Pancreas (tissue), 10 donors: ENCODE data around the gene HTR3A. TPM values are rescaled to one million over a fixed set of nuclear protein-coding genes. Genes with fewer than 3 reads are reported as not detected.
"Not testable (repeated sequence)": the region's sequence is repeated elsewhere in the genome, so short reads cannot be mapped to it uniquely, and the experiment has no call there.

ENCODE experiments used
- ATAC-seq, 4 donors: fragments of 200-7000 bp; cut with Tn5 transposase; one replicate each; pipeline versions ENCODE4 v1.8.0 to v1.9.1; 2020; ENCODE audit warnings: mild to moderate bottlenecking in 4 of 4, moderate library complexity in 4 of 4
- DNase-seq, 6 donors: peaks; one replicate each; pipeline ENCODE4 v3.0.0-alpha.2; 2020
- FAIRE-seq: peaks from 2 replicates; lab custom pipeline; 2012; peaks lifted over from hg19 to GRCh38; lab: Jason Lieb, UNC
- H3K27ac ChIP-seq, 4 donors: fragments of 200-600 bp; sonication (generic); 1 replicate in 3 of 4; 2 replicates in 1 of 4; pipeline versions ENCODE4 v1.5.0 to v1.8.0; 2020
- H3K27me3 ChIP-seq, 4 donors: fragments of 200-600 bp; one replicate each; pipeline ENCODE4 v1.8.0; 2021
- H3K36me3 ChIP-seq, 3 donors: fragments of 200-600 bp; sonication (generic) in 1 of 3; one replicate each; pipeline versions ENCODE4 v1.5.0 to v1.8.0; 2020 to 2021
- H3K4me1 ChIP-seq, 3 donors: fragments of 200-600 bp; one replicate each; pipeline ENCODE4 v1.8.0; 2021
- H3K4me3 ChIP-seq, 4 donors: fragments of 200-600 bp; sonication (generic) in 2 of 4; one replicate each; pipeline versions ENCODE4 v1.5.0 to v1.8.0; 2020 to 2021
- H3K9me3 ChIP-seq, 4 donors: fragments of 200-600 bp; one replicate each; pipeline ENCODE4 v1.8.0; 2021
- WGBS, 2 donors: extraction: QIAGEN DNeasy Blood & Tissue Kit; methylation state at CpG; one replicate each; pipeline ENCODE4 v1.1.7; 2013; 5-methylcytosine and 5-hydroxymethylcytosine counted together
- intact Hi-C, 3 donors: fragments of 100-400 bp; cut with DNase I; formaldehyde crosslinking; loops; one replicate each; pipeline versions ENCODE4 v1.11.1 to v1.14.2; 2022
- polyA plus RNA-seq, 2 donors: library from polyadenylated mRNA; stranded (reverse); fragments of 200-250 nt; gene quantifications; one replicate each; pipeline ENCODE4 v1.2.3, GENCODE V29; 2013
- total RNA-seq, 6 donors: library from RNA; stranded (reverse); fragmentation: NEBNext Ultra II Directional in 4 of 6; extraction: Animal tissue kit (Norgen Biotek cat#: 25700) in 4 of 6; gene quantifications; one replicate each; pipeline versions ENCODE4 v1.2.1 to v1.2.4, GENCODE V29; 2021 to 2023
- TF ChIP-seq, protein P1 (sequence below), 4 donors: fragments of 200-600 bp; sonication (generic) in 3 of 4; IDR thresholded peaks; one replicate each; pipeline versions ENCODE4 v1.5.0 to v1.8.0; 2021; ENCODE audit warnings: antibody characterized with exemption in 4 of 4
- donor health status: healthy with polysubstance abuse.
- donor health status: DM: no; HTN: no; CAD: no; lungs with moderate emphysema.
- donor health status: DM: no; HTN: no; CAD: no.
- donor health status: control.
- donor health status: control.
- donor health status: Bipolar disorder and iron deficiency.
- donor health status: DM: yes; HTN: yes; CAD: no.
- donor health status: DM: no; HTN: no; CAD: no.
- donor health status: DM: no; HTN: no; CAD: no.
- donor health status: DM: yes; HTN: yes; CAD: no.

HTR3A gene
- total and polyA plus RNA-seq, 8 donors: 0.16 to 4.9 (median 0.70) TPM

DNA sequence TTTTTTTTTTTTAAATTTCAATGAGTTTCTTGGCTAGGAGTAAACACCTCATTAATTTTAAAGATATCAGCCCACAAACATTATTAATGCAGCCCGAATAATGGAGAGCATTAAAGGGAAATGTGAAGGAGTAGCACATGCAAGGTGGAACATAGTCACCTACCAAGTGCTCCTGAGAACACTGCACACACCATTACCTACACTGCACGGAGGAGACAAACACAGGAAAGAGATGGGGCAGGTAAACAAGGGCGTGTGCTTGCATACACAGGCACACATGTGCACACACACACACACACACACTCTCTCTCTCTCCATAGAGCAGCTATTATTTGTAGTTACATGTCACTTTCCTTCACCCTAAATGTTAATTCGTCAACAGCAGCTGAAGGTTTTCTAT is 40.1 kb upstream of the HTR3A start:
- intact Hi-C loops: no loop called here
- TF ChIP-seq, protein P1, sequence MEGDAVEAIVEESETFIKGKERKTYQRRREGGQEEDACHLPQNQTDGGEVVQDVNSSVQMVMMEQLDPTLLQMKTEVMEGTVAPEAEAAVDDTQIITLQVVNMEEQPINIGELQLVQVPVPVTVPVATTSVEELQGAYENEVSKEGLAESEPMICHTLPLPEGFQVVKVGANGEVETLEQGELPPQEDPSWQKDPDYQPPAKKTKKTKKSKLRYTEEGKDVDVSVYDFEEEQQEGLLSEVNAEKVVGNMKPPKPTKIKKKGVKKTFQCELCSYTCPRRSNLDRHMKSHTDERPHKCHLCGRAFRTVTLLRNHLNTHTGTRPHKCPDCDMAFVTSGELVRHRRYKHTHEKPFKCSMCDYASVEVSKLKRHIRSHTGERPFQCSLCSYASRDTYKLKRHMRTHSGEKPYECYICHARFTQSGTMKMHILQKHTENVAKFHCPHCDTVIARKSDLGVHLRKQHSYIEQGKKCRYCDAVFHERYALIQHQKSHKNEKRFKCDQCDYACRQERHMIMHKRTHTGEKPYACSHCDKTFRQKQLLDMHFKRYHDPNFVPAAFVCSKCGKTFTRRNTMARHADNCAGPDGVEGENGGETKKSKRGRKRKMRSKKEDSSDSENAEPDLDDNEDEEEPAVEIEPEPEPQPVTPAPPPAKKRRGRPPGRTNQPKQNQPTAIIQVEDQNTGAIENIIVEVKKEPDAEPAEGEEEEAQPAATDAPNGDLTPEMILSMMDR (IDR thresholded peaks at IDR 0.05): no peak
- Histone ChIP-seq H3K27ac (no peak overlapping the region), H3K4me1 (no peaks in the 10 kb centered on the region), H3K36me3 (no peaks in the 10 kb centered on the region), H3K4me3 (no peak overlapping the region), H3K9me3 (no peaks in the 10 kb centered on the region), H3K27me3 (no peaks in the 10 kb centered on the region)
- no peak for FAIRE-seq
- ATAC-seq: no peak
- no peak for DNase-seq
- WGBS, 2 donors: 47 to 61% methylated on average over 4 of the region's 4 CpGs

DNA sequence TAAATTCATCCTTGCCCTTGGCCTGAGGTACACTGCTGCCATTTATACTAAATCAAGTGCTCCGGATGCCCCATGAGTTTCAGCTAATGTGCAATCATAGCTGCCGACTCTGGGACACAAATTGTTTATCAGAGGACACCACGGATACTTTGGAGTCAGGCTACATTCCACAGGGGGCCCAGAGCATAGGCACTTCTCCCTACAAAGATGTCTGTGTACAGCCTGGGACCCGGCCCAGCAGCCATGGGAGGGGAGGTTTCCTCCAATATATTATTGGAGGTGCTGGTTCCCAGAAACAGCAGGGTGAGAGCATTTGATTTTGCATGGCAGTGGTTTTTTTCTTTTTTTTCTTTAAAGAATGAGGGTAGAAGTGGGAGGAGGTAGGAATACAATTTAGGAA is 39.0 kb upstream of the HTR3A start:
- no peaks in the 10 kb centered on the region for H3K9me3 ChIP-seq
- FAIRE-seq (no peak), ATAC-seq (no peak), DNase-seq (no peak)
- 42 to 47% methylated on average over 4 of the region's 4 CpGs for WGBS, 2 donors
- no peak overlapping the region for H3K4me3 ChIP-seq
- TF ChIP-seq, protein P1 (IDR thresholded peaks at IDR 0.05): no peak
- intact Hi-C loops: no loop called here
- H3K36me3 ChIP-seq: no peaks in the 10 kb centered on the region
- no peak overlapping the region for H3K27ac ChIP-seq
- no peaks in the 10 kb centered on the region for H3K27me3 ChIP-seq
- no peaks in the 10 kb centered on the region for H3K4me1 ChIP-seq

DNA sequence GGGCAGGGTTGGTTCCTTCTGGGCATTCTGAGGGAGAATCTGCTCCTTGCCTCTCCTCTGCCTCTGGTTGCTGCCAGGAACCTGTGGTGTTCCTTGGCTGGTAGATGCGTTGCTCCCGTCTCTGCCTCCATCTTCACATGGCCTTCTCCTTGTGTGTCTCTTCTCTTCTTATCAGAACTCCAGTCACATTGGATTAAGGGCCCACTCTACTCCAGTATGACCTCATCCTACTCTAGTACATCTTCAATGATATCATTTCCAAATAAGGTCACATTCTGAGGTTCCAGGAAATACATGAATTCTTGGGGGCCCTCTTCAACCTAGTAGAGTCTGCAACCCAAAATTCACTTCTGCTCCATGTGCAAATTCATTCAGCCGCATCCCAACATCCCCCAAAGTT is 37.0 kb upstream of the HTR3A start:
- no peak for FAIRE-seq
- intact Hi-C loops: no loop called here
- H3K27me3 ChIP-seq: no peaks in the 10 kb centered on the region
- H3K27ac ChIP-seq: no peak overlapping the region
- no peak overlapping the region for H3K4me3 ChIP-seq
- no peaks in the 10 kb centered on the region for H3K36me3 ChIP-seq
- no peak for DNase-seq
- TF ChIP-seq, protein P1 (IDR thresholded peaks at IDR 0.05): no peak
- no peaks in the 10 kb centered on the region for H3K4me1 ChIP-seq
- 64 to 92% methylated on average over 3 of the region's 3 CpGs for WGBS, 2 donors
- no peak for ATAC-seq
- H3K9me3 ChIP-seq: no peaks in the 10 kb centered on the region

DNA sequence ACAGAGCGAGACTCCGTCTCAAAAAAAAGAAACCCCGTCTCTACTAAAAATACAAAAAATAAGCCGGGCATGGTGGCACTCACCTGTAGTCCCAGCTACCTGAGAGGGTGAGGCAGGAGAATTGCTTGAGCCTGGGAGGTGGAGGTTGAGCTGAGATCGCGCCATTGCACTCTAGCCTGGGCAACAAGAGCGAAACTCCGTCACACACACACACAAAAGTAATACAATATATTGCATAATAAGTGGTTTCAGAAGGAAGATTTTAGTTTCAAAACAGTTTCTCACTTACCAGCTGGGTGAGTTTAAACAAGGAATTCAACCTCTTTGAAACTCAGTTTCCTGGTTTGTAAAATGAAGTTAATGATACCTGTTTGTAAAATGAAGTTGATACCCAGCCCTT is 32.7 kb upstream of the HTR3A start:
- 91 to 93% methylated on average over 8 of the region's 8 CpGs for WGBS, 2 donors
- Histone ChIP-seq H3K27me3 (no peaks in the 10 kb centered on the region), H3K27ac (no peak overlapping the region), H3K9me3 (no peaks in the 10 kb centered on the region), H3K4me1 (no peaks in the 10 kb centered on the region), H3K36me3 (no peaks in the 10 kb centered on the region), H3K4me3 (no peak overlapping the region)
- intact Hi-C loops: no loop called here
- DNase-seq (no peak), FAIRE-seq (no peak), ATAC-seq (no peak)
- TF ChIP-seq, protein P1 (IDR thresholded peaks at IDR 0.05): no peak

DNA sequence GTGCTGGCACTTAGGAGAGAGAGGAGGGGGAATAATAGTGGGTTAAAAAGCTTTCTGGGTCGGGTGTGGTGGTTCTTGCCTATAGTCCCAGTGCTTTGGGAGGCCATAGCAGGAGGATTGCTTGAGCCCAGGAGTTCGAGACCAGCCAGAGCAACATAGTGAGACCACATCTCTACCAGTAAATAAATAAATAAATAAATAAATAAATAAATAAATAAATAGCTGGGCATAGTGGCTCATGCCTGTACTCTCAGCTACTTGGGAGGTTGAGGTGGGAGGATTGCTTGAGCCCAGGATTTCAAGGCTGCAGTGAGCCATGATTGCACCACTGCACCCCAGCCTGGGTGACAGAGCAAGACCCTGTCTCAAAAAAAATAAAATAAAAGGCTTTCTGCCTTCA is 28.7 kb upstream of the HTR3A start:
- DNase-seq, FAIRE-seq, H3K4me3 ChIP-seq, ATAC-seq, H3K36me3 ChIP-seq, H3K27ac ChIP-seq, H3K4me1 ChIP-seq, intact Hi-C loops, H3K9me3 ChIP-seq, H3K27me3 ChIP-seq: not testable (repeated sequence)
- WGBS, 2 donors: 64 to 74% methylated on average over 2 of the region's 2 CpGs

DNA sequence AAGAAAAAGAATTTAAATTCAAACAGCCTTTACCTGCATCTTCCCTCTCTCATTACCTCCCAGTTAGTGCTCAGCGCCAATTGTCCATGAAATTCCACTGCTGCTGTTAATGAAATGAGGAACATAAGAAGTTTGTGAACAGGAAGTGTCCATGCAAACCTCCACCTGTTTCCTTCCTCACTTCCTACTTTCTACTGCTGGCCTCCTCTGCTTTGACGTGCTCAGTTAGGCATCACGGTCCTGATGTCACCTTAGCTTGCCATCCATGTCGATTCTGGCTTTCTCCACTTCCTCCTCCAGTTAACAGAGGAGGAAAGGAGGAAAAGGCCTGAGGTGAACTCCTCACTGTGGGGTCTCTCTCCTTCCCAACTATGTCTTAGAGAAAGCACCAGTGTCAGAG is 26.9 kb upstream of the HTR3A start:
- intact Hi-C loops: no loop called here
- TF ChIP-seq, protein P1 (IDR thresholded peaks at IDR 0.05): no peak
- Histone ChIP-seq H3K4me1 (no peaks in the 10 kb centered on the region), H3K27ac (no peak overlapping the region), H3K36me3 (no peaks in the 10 kb centered on the region), H3K4me3 (no peak overlapping the region), H3K27me3 (no peaks in the 10 kb centered on the region), H3K9me3 (no peaks in the 10 kb centered on the region)
- DNase-seq (no peak), ATAC-seq (no peak), FAIRE-seq (no peak)
- WGBS, 2 donors: 60 to 81% methylated on average over 4 of the region's 4 CpGs
